ENCODE measurements around the gene DEUP1.

DNA sequence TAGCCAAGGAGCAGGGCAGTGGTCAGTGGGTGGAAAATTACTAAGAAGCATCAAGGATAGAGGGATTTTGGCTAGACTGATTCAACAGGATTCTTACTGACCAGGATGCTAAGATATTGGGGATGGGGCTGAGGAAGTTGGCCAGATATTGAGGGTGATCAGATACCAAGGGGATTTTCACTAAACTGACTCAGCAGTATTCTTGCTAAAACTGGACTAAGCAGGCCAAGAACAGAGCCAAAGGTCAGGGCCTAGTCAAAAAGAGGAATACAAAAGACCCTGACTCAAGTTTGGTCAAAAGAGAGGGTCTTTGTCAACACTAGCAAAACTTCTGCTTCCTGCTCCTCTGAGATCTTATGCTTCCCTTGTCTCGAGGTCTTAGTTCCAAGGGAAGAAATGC lies 38.6 kb upstream of the DEUP1 start:
- no peak for TF ChIP-seq CTCF (IDR thresholded peaks at IDR 0.05; ENCODE audit: low read length)
- no peak for TF ChIP-seq EZH2 (IDR thresholded peaks at IDR 0.05; ENCODE audit: borderline replicate concordance, low read length)
